Measurements from ENCODE around the gene ATOH8.

GRCh38 chr2:85800586-85800985, 46.8 kb downstream of the ATOH8 start:
- no peak for TF ChIP-seq CTCF (IDR thresholded peaks at IDR 0.05; ENCODE audit: insufficient read depth, low read depth, low read length)
- TF ChIP-seq EZH2 (IDR thresholded peaks at IDR 0.05; ENCODE audit: insufficient read depth, low read length) = no peak
